Tracheal epithelial cell (primary cell): ENCODE measurements around the gene NXPE3. TPM values are rescaled to one million over a fixed set of nuclear protein-coding genes. Genes with fewer than 3 reads are reported as not detected.

ENCODE experiments used
- total RNA-seq: library from RNA; depleted of rRNA; stranded (reverse); fragments of >200 nt; gene quantifications from 2 replicates; pipeline ENCODE4 v1.2.1, GENCODE V29; 2014

The NXPE3 gene
- 5.8 and 6.5 TPM in 2 replicates for total RNA-seq

DNA sequence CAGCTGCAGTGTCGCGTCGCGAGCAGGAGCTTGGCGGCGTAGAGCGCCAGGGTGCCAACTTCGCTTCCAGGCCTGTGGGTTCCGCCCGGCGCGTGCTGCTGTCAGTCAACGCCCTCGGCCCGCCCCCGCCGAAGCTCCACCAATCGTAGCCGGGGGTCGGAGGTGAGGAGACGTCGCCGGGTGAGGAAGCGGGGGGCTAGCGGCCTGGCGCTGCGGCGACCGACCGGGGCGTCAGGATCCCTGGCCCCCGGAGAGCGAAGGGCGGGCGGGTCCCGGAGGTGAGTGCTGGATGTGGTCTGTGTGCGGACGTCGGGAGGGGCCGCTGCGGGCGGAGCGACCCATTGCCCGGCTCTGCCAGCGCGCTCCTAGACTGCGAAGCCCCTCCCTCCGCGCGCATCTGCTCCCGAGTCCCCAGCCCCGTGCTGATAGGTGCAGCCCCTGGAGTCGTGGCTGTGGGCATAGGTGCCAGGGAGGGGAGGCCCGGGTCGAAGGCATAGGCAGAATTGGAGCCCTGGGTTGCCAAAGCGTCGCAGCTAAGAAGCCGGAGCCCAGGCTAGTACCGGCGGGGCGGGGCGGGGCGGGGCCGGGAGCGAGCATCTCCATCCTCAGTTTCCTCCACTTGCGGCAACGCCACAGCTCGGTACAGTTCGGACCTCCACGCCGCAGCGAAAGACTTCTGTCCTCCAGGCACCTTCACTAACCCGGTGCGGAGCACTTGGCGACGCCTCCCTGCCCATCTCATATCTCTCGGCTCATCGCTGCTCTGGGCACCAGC, at the start of gene NXPE3:
Gene NXPE3 (plus strand): TSS at position 165 of the 775 bp plus-strand sequence. CDS start 6,386 bp downstream, outside the sequence.

DNA sequence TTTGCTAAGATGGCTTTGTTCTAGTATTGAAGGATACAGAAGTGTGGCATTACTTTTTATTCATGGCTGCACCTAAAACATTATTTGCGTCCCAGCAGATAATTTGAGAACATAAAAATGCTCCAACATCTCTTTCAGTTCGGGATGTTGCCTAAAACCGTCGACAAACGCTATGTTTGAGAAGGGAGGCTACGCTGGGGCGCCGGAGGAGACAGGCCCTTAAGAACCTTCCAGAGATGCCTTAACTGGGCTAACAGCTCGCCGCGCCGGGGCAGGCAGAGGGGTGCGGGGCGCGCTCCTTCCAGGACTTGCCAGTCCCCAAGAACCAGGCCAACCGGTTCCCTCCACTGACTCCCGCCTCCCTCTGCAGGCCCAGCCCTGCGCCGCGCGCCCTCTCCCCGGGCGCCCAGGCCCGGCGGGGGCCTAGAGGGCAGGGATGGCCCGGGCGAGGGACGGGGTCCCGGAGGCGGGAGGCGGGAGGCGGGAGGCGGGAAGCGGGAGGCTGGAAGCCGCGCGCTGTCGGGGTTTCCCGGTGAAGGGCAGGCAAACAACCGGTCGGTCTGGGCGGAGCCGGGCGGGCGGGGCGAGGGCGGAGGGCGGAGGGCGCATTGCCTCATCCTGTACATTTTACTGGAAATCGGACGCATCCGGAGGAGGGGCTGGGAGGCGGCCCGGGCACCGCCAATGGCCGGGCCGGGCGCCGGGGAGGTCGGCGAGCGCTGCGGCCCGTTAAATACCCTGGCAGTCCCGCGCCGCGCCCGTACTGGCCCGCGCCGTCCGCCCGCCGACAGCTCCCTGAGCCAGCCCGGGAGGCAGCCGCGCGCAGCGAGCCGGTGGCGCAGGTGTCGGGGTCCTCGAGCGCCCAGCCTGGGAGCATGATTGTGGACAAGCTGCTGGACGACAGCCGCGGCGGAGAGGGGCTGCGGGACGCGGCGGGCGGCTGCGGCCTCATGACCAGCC, 70.0 kb downstream of the NXPE3 start, which contains the start of gene NFKBIZ:
Gene NFKBIZ (plus strand): TSS at position 761 of the 960 bp plus-strand sequence. CDS start 115 bp downstream, at position 876.

Other genes starting within 250 kb of the NXPE3 start
- gene TRMT10C, start 217.3 kb upstream of the NXPE3 start, total RNA-seq, result 28.9 and 40.3 TPM in 2 replicates
- gene PCNP, start 205.0 kb upstream of the NXPE3 start, total RNA-seq, result 73.0 and 115 TPM in 2 replicates
- gene ZBTB11, start 102.1 kb upstream of the NXPE3 start, total RNA-seq, result 26.5 and 33.9 TPM in 2 replicates
- 1,646 and 2,379 TPM in 2 replicates for gene RPL24, start 92.5 kb upstream of the NXPE3 start, total RNA-seq
- gene CEP97, start 54.6 kb upstream of the NXPE3 start, total RNA-seq, result 10.6 and 15.3 TPM in 2 replicates
- gene NFKBIZ, start 70.3 kb downstream of the NXPE3 start, total RNA-seq, result 49.0 and 120 TPM in 2 replicates